Stimulated activated CD8-positive, alpha-beta memory T cell treated with anti-CD3 and anti-CD28 coated beads, Interleukin-7, amount 100 ng/mL, for 1 hour (primary cell): ENCODE measurements around the gene KCNE2.

ENCODE experiments used
- DNase-seq, 2 donors: peaks; one replicate each; pipeline ENCODE4 v3.0.0-alpha.2; 2020; ENCODE audit warnings: low read depth in 2 of 2

The KCNE2 gene

GRCh38 chr21:34363733-34364132 is at the start of gene KCNE2:
TSS of gene KCNE2 (plus strand) at chr21:34364006. CDS start at chr21:34370479, 6,473 bp downstream.
- DNase-seq = no peak

- DNase-seq = no peak
Measured at GRCh38 chr21:34319585-34319984, 44.2 kb upstream of the KCNE2 start.

GRCh38 chr21:34320011-34320410 is 43.8 kb upstream of the KCNE2 start:
- DNase-seq = no peak

- no peak for DNase-seq
Measured at GRCh38 chr21:34330055-34330454, 33.8 kb upstream of the KCNE2 start.

- no peak for DNase-seq
Measured at GRCh38 chr21:34331726-34332125, 32.1 kb upstream of the KCNE2 start.

- DNase-seq = no peak
Measured at GRCh38 chr21:34332347-34332746, 31.5 kb upstream of the KCNE2 start.

- DNase-seq = no peak
Measured at GRCh38 chr21:34333121-34333739, 30.6 kb upstream of the KCNE2 start.

GRCh38 chr21:34335316-34335715 is 28.5 kb upstream of the KCNE2 start:
- DNase-seq = no peak

GRCh38 chr21:34336245-34336644 is 27.6 kb upstream of the KCNE2 start:
- DNase-seq = no peak

GRCh38 chr21:34336756-34337391 is 26.9 kb upstream of the KCNE2 start:
- no peak for DNase-seq

- DNase-seq = no peak
Measured at GRCh38 chr21:34337741-34338140, 26.1 kb upstream of the KCNE2 start.

- DNase-seq = no peak
Measured at GRCh38 chr21:34338226-34338625, 25.6 kb upstream of the KCNE2 start.

GRCh38 chr21:34340061-34340460 is 23.7 kb upstream of the KCNE2 start:
- DNase-seq = no peak

GRCh38 chr21:34342476-34342875 is 21.3 kb upstream of the KCNE2 start:
- no peak for DNase-seq

GRCh38 chr21:34343347-34343746 is 20.5 kb upstream of the KCNE2 start:
- DNase-seq = no peak

- DNase-seq = no peak
Measured at GRCh38 chr21:34343838-34344381, 19.9 kb upstream of the KCNE2 start.

GRCh38 chr21:34344584-34344983 is 19.2 kb upstream of the KCNE2 start:
- DNase-seq = no peak

- DNase-seq = no peak
Measured at GRCh38 chr21:34345091-34345871, 18.5 kb upstream of the KCNE2 start.

GRCh38 chr21:34345892-34346291 is 17.9 kb upstream of the KCNE2 start:
- no peak for DNase-seq

GRCh38 chr21:34348890-34349519 is 14.8 kb upstream of the KCNE2 start:
- no peak for DNase-seq

GRCh38 chr21:34351786-34352241 is 12.0 kb upstream of the KCNE2 start:
- no peak for DNase-seq

GRCh38 chr21:34352556-34352955 is 11.2 kb upstream of the KCNE2 start:
- no peak for DNase-seq
